ENCODE measurements around the gene CLEC4D. TPM values are rescaled to one million over a fixed set of nuclear protein-coding genes. Genes with fewer than 3 reads are reported as not detected.
A peak's percentile ranks its signal among the peaks of the same experiment; 100 is the strongest.

The CLEC4D gene
- total and polyA plus RNA-seq, 2 of the 8 experiments (the other 6 are each of a cell fraction or from before 2014, with no cell fraction given), result 0.14 TPM; not detected in 1

DNA sequence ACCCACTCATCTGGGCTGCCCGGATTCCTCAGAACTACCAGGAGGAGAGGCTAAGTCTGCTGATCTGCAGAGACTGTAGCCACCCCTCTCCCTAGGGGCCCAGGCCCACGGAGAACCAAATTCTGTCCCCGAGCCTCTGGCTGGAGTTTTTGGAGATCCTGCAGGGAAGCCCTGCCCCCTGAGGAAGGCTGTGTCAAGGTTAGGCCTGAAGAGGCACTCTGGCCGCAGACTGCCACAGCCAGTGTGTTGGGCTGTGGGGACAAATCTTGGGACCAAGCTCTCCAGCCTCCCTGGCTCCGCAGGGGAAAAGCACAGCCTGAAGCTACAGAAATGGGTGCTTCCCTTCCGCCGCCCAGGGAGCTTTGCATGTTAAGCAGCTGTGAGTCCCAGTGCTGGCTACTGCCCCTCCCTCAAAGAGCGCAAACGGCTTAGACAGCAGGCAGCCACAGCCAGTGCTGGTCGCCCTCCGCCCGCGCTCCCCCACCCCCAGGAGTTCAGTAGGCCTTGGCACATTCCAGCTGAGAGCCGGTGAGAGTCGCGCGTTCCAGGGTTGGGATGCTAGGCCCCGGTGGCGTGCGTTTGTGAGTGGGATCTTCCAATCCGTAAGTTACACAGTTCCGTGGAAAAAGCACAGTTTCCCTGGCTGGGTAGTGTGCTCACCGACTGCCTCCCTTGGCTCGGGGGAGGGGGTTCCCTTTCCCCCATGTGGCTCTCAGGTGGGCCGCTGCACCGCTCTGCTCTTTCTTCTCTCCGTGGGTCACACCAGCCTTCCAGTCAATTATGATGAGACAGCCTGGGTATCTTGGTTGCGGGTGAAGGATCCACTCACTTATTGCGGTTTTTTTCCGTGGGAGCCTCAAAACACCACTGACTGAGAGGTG is 14.2 kb downstream of the CLEC4D start:
- Histone ChIP-seq H2AK5ac (ENCODE audit: low read depth, low read length) (no peak overlapping the region), H2BK15ac (ENCODE audit: low read length) (0 out of 2 replicates have a peak overlapping the region, but pooled peaks have one; percentile 84), H3K56ac (replicated peaks; ENCODE audit: insufficient read length, low read depth, low read length) (no peak overlapping the region), H2BK5ac (ENCODE audit: low read depth, low read length) (peak overlapping the region; percentile 77; the same call in 1 of the 2 replicates), H3K4me2 (ENCODE audit: insufficient read depth in 1 of 2, low read depth in 2 of 2, low read length in 2 of 2) (peak overlapping the region; percentile 13 to 46; a peak in 3 of 4 replicates), H3K79me2 (ENCODE audit: control insufficient read depth in 1 of 2, insufficient read depth in 2 of 2, low read length in 2 of 2) (no peaks in the 10 kb centered on the region), H4K91ac (replicated peaks; ENCODE audit: insufficient read length, low read length) (peak overlapping the region; percentile 15), H2BK20ac (ENCODE audit: low read length) (peak overlapping the region; percentile 48; the same call in 1 of the 2 replicates), H3K36me3 (ENCODE audit: control insufficient read depth in 2 of 4, insufficient read depth in 4 of 4, low read length in 3 of 4) (no peaks in the 10 kb centered on the region), H2BK120ac (replicated peaks; ENCODE audit: low read depth, low read length) (no peak overlapping the region), H3K27ac (ENCODE audit: low read depth, low read length) (no peak overlapping the region), H3K79me1 (ENCODE audit: low read depth, low read length) (no peaks in the 10 kb centered on the region), H3K14ac (ENCODE audit: insufficient read length) (no peak overlapping the region), H4K8ac (ENCODE audit: extremely low read depth, insufficient read depth, low read length) (no peak overlapping the region), H3K18ac (ENCODE audit: extremely low read depth, low read length) (peak overlapping the region; percentile 67), H3K4me3 (ENCODE audit: extremely low read depth in 1 of 4, insufficient read depth in 2 of 4, low read depth in 3 of 4, low read length in 4 of 4) (no peak overlapping the region), H4K20me1 (replicated peaks in 1 of 2; ENCODE audit: control insufficient read depth in 1 of 2, insufficient read depth in 2 of 2, low read length in 2 of 2) (no peaks in the 10 kb centered on the region), H3K23ac (ENCODE audit: insufficient read length) (no peak overlapping the region), H3K9ac (replicated peaks in 1 of 4; ENCODE audit: extremely low read depth in 1 of 4, low read depth in 3 of 4, low read length in 3 of 4) (no peak overlapping the region), H2AFZ (ENCODE audit: low read length) (peak overlapping the region; percentile 91), H3K4me1 (replicated peaks in 1 of 4; ENCODE audit: control insufficient read depth in 3 of 4, insufficient read depth in 4 of 4, low read length in 3 of 4) (peaks cover 0 to 9% (median 4%) of the 10 kb centered on the region in 4 experiments; a peak in 5 of 7 replicates), H2BK12ac (ENCODE audit: low read depth, low read length) (peak overlapping the region; percentile 52), H3K9me3 (ENCODE audit: insufficient read depth in 2 of 2, low read depth in 1 of 2, low read length in 1 of 2) (no peaks in the 10 kb centered on the region), H4K5ac (ENCODE audit: insufficient read length, low read depth, low read length) (no peak overlapping the region), H3K23me2 (ENCODE audit: low read depth, low read length) (no peaks in the 10 kb centered on the region), H3K27me3 (replicated peaks in 1 of 4; ENCODE audit: control insufficient read depth in 3 of 4, extremely low read depth in 1 of 4, insufficient read depth in 3 of 4, low read length in 3 of 4) (no peaks in the 10 kb centered on the region), H3K4ac (replicated peaks; ENCODE audit: insufficient read length, low read depth, low read length) (peak overlapping the region; percentile 8)
- TF ChIP-seq TEAD4 (IDR thresholded peaks at IDR 0.05; ENCODE audit: low read depth, low read length) (peak; percentile 60; the same call in 1 of the 2 replicates), SP2 (IDR thresholded peaks at IDR 0.05; ENCODE audit: low read length) (no peak)
- POLR2A ChIA-PET (ENCODE audit: partially characterized antibody), result interaction anchor here (0.6 kb wide), 1 partner anchor 23 kb away, joined by 3 read pairs; no protein-coding TSS in a partner anchor
- DNase-seq (ENCODE audit: low read depth in 1 of 2, low spot score in 2 of 2) (peak in 1 of 2 experiments; percentile 54), FAIRE-seq (no peak)
- CTCF ChIA-PET (ENCODE audit: partially characterized antibody), result interaction anchor here (1.4 to 3.4 kb wide), 3 partner anchors 10 to 269 kb away, joined by 3 to 11 read pairs (median 3); no protein-coding TSS in a partner anchor
- 87% methylated on average over 29 of the region's 30 CpGs; no CpG with 5 or more reads in 1 of the 2 experiments for WGBS, 2 experiments (ENCODE audit: extremely low coverage in 1 of 2, insufficient coverage in 1 of 2, insufficient read length in 1 of 2, insufficient replicate concordance in 2 of 2, low coverage in 1 of 2, low lambda C conversion rate in 2 of 2, missing lambda C conversion rate in 1 of 2)

Data from H1 (cell line).